Calu3 (cell line): ENCODE measurements around the gene REG3A. TPM values are rescaled to one million over a fixed set of nuclear protein-coding genes. Genes with fewer than 3 reads are reported as not detected.

Experiments
- BruUV-seq: library from RNA; stranded (reverse); fragments of 400-500 nt; replicated peaks from 2 replicates; lab custom pipeline; 2021; lab: Mats Ljungman, UMichigan
- CTCF ChIA-PET: fragments of 300-600 bp; sonication (Branson Sonifier 250); formaldehyde crosslinking; loops from one replicate; lab custom pipeline; 2022; ENCODE audit warnings: antibody characterized with exemption; lab: Charles Lee
- DNase-seq: peaks from one replicate; pipeline ENCODE4 v3.0.0; 2022
- H3K27ac Mint-ChIP-seq: one replicate; pipeline ENCODE4 v1.8.0; 2022; ENCODE audit warnings: mixed read lengths; ENCODE audit not compliant: unreplicated experiment
- H3K27me3 Mint-ChIP-seq: one replicate; pipeline ENCODE4 v1.8.0; 2022; ENCODE audit warnings: mixed read lengths; ENCODE audit not compliant: unreplicated experiment
- H3K36me3 Mint-ChIP-seq: one replicate; pipeline ENCODE4 v1.8.0; 2022; ENCODE audit warnings: mild to moderate bottlenecking, moderate library complexity, mixed read lengths; ENCODE audit not compliant: insufficient read depth, unreplicated experiment
- H3K4me1 Mint-ChIP-seq: one replicate; pipeline ENCODE4 v1.8.0; 2022; ENCODE audit warnings: mild to moderate bottlenecking, low read depth, mixed read lengths; ENCODE audit not compliant: unreplicated experiment
- H3K4me3 Mint-ChIP-seq: one replicate; pipeline ENCODE4 v1.8.0; 2022; ENCODE audit warnings: mild to moderate bottlenecking, low read depth, moderate library complexity, mixed read lengths; ENCODE audit not compliant: unreplicated experiment
- H3K9me3 Mint-ChIP-seq: one replicate; pipeline ENCODE4 v1.8.0; 2022; ENCODE audit warnings: low read depth, mixed read lengths; ENCODE audit not compliant: unreplicated experiment
- intact Hi-C: fragments of 100-400 bp; cut with micrococcal nuclease; formaldehyde crosslinking; loops from one replicate; pipeline ENCODE4 v1.10.0; 2022; ENCODE audit not compliant: unreplicated experiment
- total RNA-seq: library from RNA; stranded (reverse); gene quantifications from 2 replicates; pipeline ENCODE4 v1.2.3, GENCODE V29; 2022
- TF ChIP-seq, protein P1 (sequence below): fragments of 200-600 bp; IDR thresholded peaks from one replicate; pipeline ENCODE4 v1.8.0; 2022; ENCODE audit warnings: antibody characterized with exemption; ENCODE audit not compliant: unreplicated experiment

Gene REG3A
- total RNA-seq, 1 experiment from 2014 or later = not detected

- BruUV-seq = no TSS peak
- peaks cover 16% of the 10 kb centered on the region for H3K9me3 Mint-ChIP-seq
- no peaks in the 10 kb centered on the region for H3K36me3 Mint-ChIP-seq
- CTCF ChIA-PET = no interaction called here
- H3K27me3 Mint-ChIP-seq = no peaks in the 10 kb centered on the region
- no peak overlapping the region for H3K27ac Mint-ChIP-seq
- DNase-seq = no peak
- intact Hi-C loops = no loop called here
- no peak overlapping the region for H3K4me3 Mint-ChIP-seq
- TF ChIP-seq, protein P1, sequence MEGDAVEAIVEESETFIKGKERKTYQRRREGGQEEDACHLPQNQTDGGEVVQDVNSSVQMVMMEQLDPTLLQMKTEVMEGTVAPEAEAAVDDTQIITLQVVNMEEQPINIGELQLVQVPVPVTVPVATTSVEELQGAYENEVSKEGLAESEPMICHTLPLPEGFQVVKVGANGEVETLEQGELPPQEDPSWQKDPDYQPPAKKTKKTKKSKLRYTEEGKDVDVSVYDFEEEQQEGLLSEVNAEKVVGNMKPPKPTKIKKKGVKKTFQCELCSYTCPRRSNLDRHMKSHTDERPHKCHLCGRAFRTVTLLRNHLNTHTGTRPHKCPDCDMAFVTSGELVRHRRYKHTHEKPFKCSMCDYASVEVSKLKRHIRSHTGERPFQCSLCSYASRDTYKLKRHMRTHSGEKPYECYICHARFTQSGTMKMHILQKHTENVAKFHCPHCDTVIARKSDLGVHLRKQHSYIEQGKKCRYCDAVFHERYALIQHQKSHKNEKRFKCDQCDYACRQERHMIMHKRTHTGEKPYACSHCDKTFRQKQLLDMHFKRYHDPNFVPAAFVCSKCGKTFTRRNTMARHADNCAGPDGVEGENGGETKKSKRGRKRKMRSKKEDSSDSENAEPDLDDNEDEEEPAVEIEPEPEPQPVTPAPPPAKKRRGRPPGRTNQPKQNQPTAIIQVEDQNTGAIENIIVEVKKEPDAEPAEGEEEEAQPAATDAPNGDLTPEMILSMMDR = no peak
- H3K4me1 Mint-ChIP-seq = no peaks in the 10 kb centered on the region
Observed at GRCh38 chr2:79159030-79159429, 523 bp downstream of the REG3A start.

- intact Hi-C loops = no loop called here
- CTCF ChIA-PET = no interaction called here
- BruUV-seq = no TSS peak
- Mint-ChIP-seq H3K4me3 (no peak overlapping the region), H3K36me3 (no peaks in the 10 kb centered on the region), H3K27ac (no peak overlapping the region), H3K27me3 (no peaks in the 10 kb centered on the region), H3K9me3 (peaks cover 17% of the 10 kb centered on the region), H3K4me1 (no peaks in the 10 kb centered on the region)
- TF ChIP-seq, protein P1 = no peak
- no peak for DNase-seq
Observed at GRCh38 chr2:79155826-79156476, 3.6 kb downstream of the REG3A start.

DNA sequence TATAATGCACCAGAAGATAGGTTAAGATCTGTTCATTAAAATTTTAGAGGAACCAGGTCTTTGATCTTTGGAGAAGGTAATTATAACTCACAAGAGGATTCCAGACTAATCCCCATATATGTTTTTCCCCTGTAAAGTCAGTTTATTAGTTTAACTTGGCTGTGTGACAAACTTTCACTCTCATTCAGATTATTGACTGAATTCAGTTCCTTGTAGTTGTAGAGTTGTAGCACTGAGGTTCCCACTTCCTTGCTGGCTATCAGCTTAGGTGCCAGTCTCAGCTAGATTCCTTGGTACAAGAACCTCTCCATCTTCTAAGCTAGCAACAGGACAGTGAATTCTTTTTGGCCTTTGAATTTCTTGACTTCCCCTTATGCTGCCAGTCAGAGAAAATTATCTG lies 20.1 kb downstream of the REG3A start:
- DNase-seq = no peak
- BruUV-seq = no TSS peak
- peaks cover 8% of the 10 kb centered on the region for H3K9me3 Mint-ChIP-seq
- TF ChIP-seq, protein P1 = no peak
- no peaks in the 10 kb centered on the region for H3K4me1 Mint-ChIP-seq
- intact Hi-C loops = no loop called here
- H3K27ac Mint-ChIP-seq = no peak overlapping the region
- no peak overlapping the region for H3K4me3 Mint-ChIP-seq
- H3K27me3 Mint-ChIP-seq = no peaks in the 10 kb centered on the region
- no peaks in the 10 kb centered on the region for H3K36me3 Mint-ChIP-seq
- CTCF ChIA-PET = no interaction called here

DNA sequence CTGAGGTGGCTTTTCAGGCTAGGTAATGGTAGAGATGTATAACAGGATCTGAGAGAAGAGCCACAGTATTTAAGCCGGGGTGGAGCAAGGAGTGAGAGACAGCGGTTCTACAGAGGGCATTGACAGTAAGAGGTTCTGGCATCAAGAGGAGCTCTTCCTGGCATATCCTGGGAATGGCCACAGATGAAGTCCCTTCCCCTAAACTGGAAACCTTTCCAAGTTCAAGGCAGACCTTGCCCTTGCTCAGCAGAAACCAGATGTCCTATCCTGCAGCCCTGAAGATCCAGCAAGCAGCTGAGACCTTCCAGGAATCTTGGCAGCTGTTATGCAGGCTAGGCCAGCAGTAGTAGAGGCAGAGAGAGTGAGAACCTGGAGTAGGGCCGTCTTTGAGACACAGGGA lies 21.2 kb downstream of the REG3A start:
- TF ChIP-seq, protein P1 = no peak
- Mint-ChIP-seq H3K9me3 (peaks cover 5% of the 10 kb centered on the region), H3K4me3 (no peak overlapping the region), H3K27ac (no peak overlapping the region), H3K27me3 (no peaks in the 10 kb centered on the region), H3K36me3 (no peaks in the 10 kb centered on the region), H3K4me1 (no peaks in the 10 kb centered on the region)
- intact Hi-C loops = no loop called here
- CTCF ChIA-PET = no interaction called here
- DNase-seq = no peak
- BruUV-seq = no TSS peak
